Renal cortical epithelial cell (primary cell): ENCODE measurements around the gene GPER1. TPM values are rescaled to one million over a fixed set of nuclear protein-coding genes. Genes with fewer than 3 reads are reported as not detected.
"Not testable (repeated sequence)": the region's sequence is repeated elsewhere in the genome, so short reads cannot be mapped to it uniquely, and the experiment has no call there.

ENCODE experiments used
- DNase-seq: peaks from one replicate; pipeline ENCODE4 v3.0.0-alpha.2; 2011; ENCODE audit warnings: low read depth
- total RNA-seq: library from RNA; depleted of rRNA; stranded (reverse); fragments of >200 nt; gene quantifications from 2 replicates; pipeline ENCODE4 v1.2.3, GENCODE V29; 2014

The GPER1 gene
- total RNA-seq = 0.52 and 1.6 TPM in 2 replicates

DNA sequence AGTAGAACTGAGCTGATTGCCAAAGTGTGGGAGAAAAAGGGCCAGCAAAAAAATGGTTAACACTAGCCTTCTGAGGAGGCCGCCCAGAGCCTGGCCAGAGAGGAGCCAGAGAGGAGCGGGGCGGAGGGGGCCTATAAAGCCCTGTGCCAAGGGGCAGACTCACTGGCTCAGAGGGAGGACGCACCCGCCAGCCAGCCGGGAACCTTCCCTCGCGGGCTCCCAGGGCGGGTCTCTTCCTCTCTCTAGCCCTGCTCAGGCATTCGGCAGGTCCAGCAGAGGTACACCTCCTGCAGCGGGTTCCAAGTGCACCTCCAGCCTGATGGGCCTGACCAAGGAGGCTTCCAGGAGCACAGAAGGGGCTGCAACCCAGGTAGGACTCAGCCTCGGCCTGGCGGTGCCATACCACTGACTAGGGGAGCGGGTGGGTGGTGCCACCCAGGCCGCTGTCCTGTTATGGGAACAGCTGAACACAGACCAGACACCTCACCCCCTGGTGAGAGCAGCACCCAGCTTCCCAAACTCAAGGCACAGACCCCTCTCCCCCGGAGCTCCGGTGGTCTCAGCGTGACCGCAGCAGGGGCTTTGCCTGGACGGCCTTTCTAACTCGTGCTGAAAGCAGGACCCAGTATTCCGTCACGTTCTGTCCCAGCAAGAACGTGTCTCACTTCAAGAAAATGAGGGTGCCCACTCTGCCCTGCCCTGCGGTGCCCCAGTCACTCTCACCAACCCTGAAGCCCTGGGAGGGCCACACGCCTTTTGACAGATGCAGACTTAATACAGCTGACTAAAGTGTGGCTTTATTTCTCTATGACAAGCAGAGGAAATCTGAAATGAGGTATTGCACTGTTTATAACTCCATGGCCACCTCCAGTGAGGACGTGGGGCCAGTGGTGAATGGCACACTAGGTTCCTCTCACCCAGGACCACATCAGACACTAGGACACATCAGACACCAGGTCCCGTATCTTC lies at the start of gene GPER1:
GPER1 (plus strand) TSS at position 162 of the 969 bp plus-strand sequence. CDS start 3,616 bp downstream, outside the sequence.
- no peak for DNase-seq

DNA sequence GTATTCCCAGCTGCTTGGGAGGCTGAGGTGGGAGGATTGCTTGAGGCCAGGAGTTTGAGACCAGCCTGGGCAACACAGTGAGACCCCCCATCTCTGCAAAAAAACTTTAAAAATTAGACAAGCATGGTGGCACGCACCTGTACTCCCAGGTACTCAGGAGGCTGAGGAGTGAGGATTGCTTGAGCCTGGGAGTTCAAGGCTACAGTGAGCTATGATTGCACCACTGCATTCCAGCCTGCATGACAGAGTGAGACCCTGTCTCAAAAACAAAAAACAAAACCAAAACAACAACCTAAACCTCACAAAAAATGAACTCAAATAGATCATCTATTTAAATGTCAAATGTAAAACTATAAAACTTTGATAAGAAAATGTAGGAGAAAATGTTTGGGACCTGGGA lies 47.7 kb upstream of the GPER1 start:
- DNase-seq = not testable (repeated sequence)

DNA sequence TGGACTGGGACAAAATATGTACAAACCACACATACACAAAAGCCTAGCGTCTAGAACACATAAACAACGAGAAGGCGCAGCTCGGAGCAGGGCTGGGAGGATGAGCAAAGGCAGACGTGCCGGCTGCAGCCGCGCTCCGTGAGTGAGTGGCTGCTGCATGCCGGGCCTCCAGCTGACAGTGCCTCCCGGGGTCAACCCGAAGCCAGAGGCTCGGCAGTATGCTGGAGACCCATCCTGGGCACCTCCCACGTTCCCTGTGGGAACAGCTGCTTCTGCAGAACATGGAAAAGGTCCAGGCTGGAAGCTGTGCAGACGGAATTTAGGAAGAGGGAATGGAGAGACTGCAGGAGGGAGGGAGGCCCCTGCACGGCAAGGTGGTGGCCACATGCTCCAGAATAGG lies 47.1 kb upstream of the GPER1 start:
- no peak for DNase-seq

DNA sequence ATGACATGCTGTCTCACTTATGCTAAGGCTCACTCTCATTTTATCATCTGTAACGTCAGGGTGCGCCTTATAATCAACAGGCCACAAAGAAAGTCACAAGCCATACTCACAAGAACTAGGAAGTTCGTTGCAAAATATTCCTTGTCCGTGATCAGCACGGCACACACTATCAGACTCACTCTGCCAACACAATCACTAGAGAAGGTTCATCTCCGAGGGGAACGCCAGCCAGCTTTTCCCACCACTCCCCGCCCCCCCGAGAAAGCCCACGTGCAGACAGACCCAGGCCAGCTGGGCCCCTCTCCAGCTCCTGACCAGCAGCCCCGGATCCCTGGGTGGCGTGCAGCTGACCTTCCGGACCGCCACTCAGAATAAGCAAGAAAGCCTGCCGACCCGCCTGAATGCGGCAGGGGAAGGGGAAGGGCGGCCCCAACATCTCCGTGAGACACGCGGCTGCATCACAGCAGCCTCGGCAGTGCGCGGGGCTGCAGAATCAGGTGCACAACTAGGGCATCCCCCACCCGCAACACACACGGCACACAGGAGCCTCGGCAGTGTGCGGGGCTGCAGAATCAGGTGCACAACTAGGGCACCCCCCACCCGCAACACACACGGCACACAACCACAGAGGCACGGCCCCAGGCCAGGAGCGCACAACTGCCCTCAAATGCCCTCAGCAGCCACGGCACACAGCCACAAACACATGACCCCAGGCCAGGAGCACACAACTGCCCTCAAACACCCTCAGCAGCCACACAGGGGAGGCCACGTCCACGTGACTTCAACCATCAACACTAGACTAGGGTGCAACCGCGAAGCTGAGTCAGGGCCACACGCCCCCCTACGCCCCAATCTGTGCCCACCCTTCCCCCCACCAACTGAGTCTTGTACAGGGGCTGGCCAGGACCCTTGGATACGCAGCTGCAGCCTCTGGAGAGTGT lies 46.1 kb upstream of the GPER1 start:
- no peak for DNase-seq

DNA sequence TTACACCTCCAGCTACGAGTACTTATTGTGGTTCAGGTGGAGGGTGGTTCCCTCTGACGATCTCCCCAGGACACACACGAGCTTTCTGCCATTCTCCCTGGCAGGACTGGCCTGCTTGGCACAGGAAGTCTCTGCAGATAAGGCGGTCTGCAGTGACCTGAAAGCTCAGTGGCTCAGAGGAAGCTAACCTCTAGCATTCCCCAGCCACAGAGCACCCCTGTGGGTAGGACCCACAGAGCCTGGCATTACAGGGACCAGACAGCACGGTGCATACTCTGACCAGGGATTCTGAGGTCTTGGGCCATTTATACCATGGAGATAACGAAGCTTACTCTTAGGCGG lies 45.5 kb upstream of the GPER1 start:
- DNase-seq = no peak

DNA sequence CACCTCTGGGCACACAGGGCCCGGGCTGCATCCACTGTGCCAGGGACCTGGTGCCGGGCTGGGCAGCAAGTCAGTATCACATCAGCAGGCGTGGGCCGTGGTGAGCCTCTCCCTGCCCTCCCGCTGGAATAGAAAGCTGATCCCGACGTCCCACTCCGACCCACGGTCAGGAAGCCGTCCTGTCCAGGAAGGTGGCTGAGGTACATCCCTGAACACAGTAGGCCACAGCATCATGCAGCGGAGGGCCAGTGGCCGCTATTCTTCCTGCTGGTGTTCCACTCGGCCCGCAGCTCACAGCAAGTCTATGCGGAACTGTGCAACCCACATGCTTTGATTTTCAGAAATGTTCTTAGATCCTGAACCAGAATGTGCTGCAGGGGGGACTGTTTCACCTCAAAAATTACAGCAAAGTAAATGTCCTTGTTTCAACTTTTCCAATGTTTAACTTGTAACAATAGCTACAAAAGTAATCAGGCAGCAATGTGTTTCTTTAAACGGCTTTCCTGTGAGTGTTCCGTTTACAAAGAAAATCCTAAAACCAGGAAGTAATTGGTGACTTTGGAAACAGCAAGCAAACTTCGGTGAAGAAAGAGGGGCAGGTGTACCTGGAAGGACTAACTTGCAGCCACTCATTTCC lies 44.2 kb upstream of the GPER1 start:
- DNase-seq = peak; percentile 58

GRCh38 chr7:1044189-1045068 lies 43.5 kb upstream of the GPER1 start, which contains the start of gene GPR146:
Gene GPR146, plus strand, starts transcription at chr7:1044546. Its CDS starts 12,970 bp downstream, at chr7:1057516.
- peak; percentile 88 for DNase-seq

- DNase-seq = peak; percentile 72
Observed at GRCh38 chr7:1045069-1046063, 42.5 kb upstream of the GPER1 start.

DNA sequence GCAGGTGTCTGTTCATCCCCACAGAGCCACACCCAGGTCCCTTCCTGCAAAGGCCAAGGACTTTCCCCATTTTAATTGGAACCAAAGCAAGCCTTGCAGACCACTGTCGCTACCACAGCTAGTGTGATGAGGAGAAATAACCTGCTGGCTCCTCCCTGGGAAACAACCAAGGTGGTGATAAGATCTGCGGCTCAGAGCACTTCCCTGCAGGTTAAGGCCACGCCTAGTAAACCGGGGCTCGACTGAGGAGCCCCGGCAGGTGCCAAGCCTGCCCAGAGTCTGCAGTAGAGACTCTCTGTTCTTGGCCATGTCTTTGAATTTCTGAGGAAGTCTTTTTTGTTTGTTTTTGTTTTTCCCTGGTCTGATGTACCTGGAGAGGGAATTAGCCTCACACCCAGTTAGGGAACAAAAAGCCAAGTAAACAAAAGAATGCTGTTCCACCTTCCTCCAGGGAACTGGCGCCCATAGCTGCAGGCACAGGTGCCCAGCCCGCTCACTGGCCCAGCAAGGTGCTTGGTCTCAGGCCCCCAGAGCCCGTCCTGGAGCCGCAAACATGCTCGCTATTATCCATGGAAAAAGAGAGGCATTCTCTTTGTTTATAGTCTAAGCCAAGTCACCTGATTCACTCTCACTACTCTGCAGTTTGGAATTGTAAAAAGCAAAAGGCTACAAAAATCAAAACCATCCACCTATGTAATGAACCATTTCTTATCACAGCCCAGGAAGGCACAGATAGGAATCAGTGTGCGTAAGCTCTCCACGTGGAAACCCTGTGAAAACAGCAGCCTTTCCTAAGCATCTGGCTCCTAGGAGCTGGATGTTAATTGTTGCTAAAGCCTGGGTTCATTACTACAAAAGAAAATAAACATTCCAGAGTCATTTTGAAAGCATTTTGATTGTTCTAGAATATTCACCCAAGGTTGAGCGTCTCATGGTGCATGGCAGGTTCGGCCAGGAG lies 40.9 kb upstream of the GPER1 start:
- DNase-seq = no peak

DNA sequence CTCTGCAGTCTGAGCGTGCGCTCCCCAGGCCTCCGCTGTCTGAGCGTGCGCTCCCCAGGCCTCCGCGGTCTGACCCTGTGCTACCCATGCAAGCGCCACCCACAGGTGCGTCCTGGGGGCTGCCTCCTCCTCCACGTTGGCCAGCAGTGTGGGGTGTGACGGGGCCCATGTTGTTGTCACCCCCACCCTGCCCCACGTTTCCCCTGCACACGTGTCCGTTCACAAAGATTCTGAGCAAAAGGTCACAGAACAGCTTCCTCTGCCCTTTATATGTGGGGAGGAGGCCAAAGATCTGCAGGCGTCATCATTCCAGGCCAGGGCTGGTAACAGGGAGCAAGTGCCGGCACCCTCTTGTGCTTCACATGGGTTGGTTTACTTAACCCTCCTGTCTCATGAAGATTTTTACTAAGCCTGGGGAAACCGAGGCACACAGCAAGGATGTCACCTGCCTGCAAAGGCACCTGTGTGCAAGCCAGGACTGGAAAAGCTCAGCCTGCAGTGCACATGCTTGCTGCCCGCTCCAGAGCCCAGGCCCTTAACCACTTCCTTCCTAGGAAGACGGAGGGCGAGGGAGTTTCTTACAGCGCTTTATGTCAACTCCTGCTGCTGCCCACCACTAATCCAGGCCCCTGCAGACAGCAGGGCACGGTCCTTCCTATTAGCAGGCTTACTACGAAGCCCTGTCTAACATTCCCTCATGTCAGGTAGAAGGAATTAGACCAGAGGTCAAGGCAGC lies 38.7 kb upstream of the GPER1 start:
- DNase-seq = no peak

GRCh38 chr7:1049801-1050200 lies 38.1 kb upstream of the GPER1 start:
- no peak for DNase-seq

- DNase-seq = no peak
Observed at GRCh38 chr7:1050254-1050906, 37.5 kb upstream of the GPER1 start.

- DNase-seq = no peak
Observed at GRCh38 chr7:1050956-1051690, 36.8 kb upstream of the GPER1 start.

- DNase-seq = no peak
Observed at GRCh38 chr7:1052031-1052818, 35.7 kb upstream of the GPER1 start.

- DNase-seq = no peak
Observed at GRCh38 chr7:1053002-1053411, 34.9 kb upstream of the GPER1 start.
